GM12875 (cell line): ENCODE results near the gene EBLN1.

Source experiments
- H3K4me3 ChIP-seq: one replicate; pipeline ENCODE4 v1.5.1; 2011; ENCODE audit warnings: low read depth, low read length, control low read depth
- TF ChIP-seq, protein P1 (sequence below): IDR thresholded peaks from 2 replicates; pipeline ENCODE4 v1.5.1; 2011; ENCODE audit warnings: low read depth, mild to moderate bottlenecking, control low read depth, inconsistent platforms, low read length, moderate library complexity, borderline replicate concordance; ENCODE audit not compliant: insufficient read depth

Gene EBLN1

DNA sequence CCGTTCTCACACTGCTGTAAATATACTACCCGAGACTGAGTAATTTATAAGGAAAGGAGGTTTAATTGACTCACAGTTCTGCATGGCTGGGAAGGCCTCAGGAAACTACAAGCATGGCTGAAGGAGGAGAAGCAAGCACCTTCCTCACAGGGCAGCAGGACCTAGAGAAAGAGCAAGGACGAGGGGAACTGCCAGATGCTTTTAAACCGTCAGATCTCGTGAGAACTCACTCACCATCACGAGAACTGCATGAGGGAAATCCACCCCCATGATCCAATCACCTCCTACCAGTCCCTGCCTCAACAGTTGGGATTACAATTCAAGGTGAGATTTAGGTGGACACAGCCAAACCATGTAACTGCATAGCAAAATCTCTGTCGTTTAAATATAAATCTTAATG lies at the start of gene EBLN1:
Gene EBLN1, minus strand, starts transcription at position 174 of the 400 bp plus-strand sequence. CDS start 8,032 bp downstream, outside the sequence.
- H3K4me3 ChIP-seq: no peak within 1 kb of the TSS
- TF ChIP-seq, protein P1, sequence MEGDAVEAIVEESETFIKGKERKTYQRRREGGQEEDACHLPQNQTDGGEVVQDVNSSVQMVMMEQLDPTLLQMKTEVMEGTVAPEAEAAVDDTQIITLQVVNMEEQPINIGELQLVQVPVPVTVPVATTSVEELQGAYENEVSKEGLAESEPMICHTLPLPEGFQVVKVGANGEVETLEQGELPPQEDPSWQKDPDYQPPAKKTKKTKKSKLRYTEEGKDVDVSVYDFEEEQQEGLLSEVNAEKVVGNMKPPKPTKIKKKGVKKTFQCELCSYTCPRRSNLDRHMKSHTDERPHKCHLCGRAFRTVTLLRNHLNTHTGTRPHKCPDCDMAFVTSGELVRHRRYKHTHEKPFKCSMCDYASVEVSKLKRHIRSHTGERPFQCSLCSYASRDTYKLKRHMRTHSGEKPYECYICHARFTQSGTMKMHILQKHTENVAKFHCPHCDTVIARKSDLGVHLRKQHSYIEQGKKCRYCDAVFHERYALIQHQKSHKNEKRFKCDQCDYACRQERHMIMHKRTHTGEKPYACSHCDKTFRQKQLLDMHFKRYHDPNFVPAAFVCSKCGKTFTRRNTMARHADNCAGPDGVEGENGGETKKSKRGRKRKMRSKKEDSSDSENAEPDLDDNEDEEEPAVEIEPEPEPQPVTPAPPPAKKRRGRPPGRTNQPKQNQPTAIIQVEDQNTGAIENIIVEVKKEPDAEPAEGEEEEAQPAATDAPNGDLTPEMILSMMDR: no peak

DNA sequence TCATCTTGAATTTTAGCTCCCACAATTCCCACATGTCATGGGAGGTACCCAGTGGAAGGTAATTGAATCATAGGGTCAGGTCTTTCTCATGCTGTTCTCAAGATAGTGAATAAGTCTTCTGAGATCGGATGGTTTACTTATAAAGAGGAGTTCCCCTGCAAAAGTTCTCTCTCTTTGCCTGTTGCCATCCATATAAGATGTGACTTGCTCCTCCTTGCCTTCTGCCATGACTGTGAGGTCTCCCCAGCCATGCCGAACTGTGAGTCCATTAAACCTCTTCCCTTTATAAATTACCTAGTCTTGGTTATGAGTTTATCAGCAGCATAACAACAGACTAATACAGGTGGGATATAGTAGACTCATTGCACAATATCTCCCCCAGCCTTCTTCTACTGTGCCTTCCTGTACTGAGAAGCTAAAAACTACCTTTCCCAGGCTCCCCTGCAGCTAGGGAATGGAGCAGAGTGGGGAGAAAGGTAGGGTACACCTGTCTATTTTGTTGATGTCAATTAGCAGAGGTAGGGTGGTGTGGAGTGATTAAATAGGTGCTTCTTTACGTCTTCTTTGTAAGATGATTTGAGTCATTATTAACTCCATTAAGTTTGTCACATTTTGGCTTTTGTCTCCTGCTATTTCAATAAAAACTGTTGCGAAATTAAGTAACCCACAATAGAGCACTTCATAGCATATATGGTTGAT lies 48.2 kb upstream of the EBLN1 start:
- TF ChIP-seq, protein P1: no peak
- H3K4me3 ChIP-seq: no peak overlapping the region

DNA sequence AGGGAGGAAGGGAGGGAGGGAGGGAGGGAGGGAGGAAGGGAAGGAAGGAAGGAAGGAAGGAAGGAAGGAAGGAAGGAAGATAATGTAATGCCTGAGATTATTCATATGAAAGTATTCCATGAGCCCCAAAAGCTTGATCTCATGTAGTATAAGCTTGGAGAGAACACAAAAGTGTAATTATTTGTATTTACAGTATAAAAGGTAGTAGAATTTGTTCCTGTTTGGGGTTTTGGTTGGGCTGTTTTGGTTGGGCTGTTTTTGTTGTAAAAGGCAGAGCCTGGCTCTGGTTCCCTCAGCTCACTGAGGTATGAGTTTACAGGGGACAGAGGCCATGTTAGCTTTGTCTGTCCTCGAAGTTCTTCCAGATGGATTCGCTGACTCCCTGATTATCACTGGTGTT lies 45.3 kb upstream of the EBLN1 start:
- H3K4me3 ChIP-seq: no peak overlapping the region
- TF ChIP-seq, protein P1: no peak

DNA sequence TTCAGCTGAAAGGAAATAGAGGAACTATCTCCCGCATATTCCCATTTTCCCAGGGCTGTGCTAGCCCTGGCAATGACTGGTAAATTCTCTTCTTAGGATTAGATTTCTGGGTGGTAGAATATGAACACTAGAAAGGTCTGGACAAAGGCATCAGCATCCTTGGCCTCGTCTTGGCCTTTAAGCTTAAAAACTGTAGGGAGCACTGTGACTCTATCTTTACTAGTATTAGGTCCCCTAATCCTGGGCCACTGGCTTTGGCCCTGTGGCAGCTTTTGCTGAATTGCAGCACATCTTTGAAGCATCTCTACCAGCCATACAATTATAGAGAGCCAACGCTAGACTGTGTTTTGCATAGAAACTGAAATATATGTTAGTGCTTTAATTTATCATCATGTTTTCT lies 41.5 kb upstream of the EBLN1 start:
- TF ChIP-seq, protein P1: no peak; the same call in 1 of the 2 replicates
- H3K4me3 ChIP-seq: no peak overlapping the region

DNA sequence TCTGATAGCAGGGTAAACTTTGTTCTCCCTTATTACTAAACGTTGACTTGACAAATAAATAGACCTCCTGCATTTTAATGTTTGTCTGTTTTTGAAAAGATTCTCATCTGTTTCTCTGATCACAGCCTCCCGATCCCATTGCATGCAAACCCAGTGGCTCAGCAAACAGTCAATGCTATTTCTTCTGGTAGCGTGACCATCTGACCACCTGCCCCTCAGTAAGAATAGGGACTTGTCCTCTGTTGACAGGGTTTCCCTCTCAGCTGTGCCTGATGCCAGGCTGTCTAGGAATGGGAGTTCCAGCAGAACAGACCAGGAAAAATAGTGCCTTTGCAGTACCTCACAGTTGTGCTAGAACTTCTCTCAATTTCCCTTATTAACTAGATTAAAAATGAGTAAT lies 40.7 kb upstream of the EBLN1 start:
- no peak overlapping the region for H3K4me3 ChIP-seq
- TF ChIP-seq, protein P1: no peak

DNA sequence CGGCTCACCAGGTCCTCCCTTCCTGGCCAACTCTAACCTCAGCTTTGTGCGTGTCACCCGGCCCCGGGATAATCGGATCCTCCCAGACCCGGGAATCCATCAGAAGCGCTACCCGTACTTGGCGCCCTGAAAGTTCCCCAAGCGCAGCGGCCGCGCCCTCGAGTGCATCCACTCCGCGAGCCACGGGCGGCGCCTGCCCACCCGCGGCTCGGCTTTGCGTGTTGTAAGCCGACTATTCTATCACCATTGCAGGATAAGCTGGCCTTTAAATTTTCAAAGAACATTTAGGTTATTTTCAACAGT lies 35.7 kb upstream of the EBLN1 start:
- H3K4me3 ChIP-seq: peak overlapping the region; percentile 66
- TF ChIP-seq, protein P1: no peak

DNA sequence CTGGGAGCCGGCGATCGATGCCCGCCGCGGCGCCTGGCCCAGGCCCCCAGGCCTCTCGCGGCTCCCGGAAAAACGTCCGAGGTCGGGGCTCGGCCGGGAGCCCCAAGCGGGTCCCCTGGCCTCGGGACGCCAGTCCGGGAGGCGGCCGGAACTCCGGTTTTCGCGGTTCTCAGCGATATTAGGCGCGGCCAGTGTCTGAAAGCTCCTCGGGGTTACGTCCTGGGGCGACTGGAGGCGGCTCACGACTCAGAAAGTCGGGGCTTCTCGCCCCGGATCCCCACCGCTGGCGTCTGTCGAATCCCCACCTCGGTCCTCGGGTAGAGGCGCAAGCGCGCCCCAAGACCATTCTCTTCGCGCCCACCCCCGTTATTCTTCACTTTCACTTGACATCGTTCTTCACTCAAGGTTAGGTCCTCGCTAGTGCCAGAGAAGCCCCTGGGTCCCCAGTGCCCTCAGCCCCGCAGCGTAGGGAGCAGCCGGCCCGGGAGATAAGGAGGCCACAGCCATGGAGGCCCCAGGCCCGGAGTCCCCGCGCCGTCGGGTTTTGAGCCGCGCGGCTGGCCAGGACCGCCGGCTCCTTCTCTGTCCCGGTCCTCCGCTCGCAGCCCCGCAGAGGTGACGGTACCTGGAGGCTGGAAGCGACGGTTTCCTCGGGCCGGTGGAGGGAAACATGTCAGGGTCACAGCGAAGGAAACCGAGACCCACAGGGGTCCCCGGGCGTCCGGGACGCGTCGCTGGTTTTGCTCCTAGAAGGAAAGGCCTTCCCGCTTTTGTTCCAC lies 35.2 kb upstream of the EBLN1 start:
- TF ChIP-seq, protein P1: no peak
- peak overlapping the region; percentile 66 for H3K4me3 ChIP-seq
